HG02759 (cell line): ENCODE measurements around the gene LBX1.

Experiments used
- ATAC-seq: cut with Tn5 transposase; IDR thresholded peaks from one replicate; pipeline ENCODE4 v1.9.1; 2021; ENCODE audit warnings: mild to moderate bottlenecking, moderate library complexity; ENCODE audit not compliant: unreplicated experiment

LBX1 gene

DNA sequence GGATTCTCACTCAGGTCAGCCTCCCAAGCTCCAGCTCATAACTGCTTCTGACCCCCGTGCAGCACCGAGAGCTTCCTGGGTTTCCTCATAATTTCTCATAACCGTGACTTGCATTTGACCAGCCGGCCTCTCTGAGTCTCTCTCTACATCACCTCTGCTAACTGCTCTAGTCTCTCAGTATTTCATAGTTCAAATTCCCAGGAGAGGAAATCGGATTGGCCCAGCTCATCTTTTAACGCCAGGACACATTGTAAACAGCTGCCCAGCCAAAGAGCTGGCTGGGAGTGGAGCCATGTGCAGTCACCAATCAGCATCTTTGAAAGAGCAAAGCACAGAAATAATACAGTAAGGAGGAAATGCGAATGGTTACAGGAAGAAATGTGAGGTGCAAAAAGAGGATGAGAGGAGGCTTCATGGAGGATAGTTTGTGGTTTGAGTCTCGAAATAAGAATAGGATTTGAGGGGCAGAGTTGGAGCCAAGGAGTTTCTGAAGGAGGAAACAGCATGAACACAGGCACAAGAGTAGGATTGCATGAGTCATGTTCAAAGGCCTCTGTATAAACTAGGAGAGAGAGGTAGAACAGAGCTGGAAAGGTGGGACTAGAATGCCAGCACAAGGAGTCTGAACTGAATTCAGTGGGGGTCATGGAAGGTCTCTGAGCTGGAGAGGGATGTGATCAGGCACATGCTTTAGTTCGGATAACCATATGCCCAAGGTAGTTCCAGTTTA, 15.2 kb upstream of the LBX1 start:
- ATAC-seq: no peak

DNA sequence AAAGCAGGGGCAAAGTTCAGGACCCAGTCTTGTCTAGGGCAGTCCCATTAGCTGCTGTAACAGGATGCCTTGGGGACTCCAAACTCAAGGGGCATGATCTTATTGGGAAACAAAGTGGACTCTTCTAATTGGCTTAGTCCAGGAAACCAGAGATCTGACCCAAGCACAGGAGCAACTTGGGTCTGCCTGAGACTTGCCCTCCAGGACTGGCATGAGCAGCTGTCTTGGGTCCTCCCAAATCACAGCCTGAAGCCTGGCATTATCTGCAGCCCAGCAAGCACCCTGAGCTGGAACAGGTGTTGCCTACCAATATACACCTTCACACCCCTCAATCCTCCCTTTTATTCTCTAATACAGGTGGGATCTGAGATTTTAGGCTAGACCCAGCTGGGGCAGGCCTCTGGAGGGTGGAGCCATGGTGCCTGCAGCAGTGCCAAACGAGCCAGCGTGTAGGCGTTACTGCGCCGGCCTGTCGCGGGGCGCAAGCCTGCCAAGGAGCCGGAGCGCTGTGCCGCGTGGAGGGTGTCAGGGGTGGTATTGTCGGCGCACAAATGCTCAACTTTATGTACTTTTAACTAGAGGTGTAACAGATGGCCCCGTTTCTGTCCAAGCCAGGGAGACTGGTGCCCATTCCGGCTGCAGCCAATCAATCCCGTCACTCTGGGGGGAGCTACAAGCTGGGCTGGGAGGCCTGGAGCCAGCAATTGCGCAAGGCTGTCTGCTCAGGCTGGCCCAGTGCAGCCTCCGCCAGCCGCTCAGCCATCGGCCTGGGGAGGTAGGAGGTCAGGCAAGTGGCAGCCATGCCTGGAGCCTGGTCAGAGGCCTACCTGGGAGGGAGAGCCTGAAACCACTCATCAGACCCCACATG, 12.8 kb upstream of the LBX1 start:
- ATAC-seq: no peak

GRCh38 chr10:101238732-101239105, 9.5 kb upstream of the LBX1 start:
- ATAC-seq: no peak

- no peak for ATAC-seq
Measured at GRCh38 chr10:101237982-101238731, 8.9 kb upstream of the LBX1 start.

GRCh38 chr10:101237081-101237981, 8.1 kb upstream of the LBX1 start:
- no peak for ATAC-seq

GRCh38 chr10:101236376-101237080, 7.3 kb upstream of the LBX1 start:
- no peak for ATAC-seq

GRCh38 chr10:101235766-101236165, 6.5 kb upstream of the LBX1 start:
- ATAC-seq: no peak

- no peak for ATAC-seq
Measured at GRCh38 chr10:101234333-101234732, 5.1 kb upstream of the LBX1 start.

DNA sequence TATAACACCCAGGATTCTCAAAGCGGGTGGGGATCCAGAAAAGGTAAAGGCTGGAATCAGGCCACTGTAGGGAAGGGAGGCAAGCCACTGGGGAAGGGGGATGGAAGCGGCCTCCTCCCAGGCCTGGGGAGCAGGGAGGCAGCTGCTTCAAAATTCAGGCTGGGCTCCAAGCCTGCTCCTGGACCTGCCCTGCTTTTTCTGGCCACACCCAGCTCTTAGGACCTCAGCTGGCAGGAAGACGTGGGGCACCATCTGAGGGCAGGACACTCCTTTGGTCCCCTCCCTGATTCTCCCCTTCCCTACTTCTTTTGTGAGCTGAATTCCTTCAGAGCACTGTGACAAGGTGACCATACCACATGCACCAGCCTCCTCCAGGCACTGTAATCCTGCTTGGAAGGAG, 4.6 kb upstream of the LBX1 start:
- no peak for ATAC-seq

GRCh38 chr10:101233443-101233842, 4.2 kb upstream of the LBX1 start:
- no peak for ATAC-seq

GRCh38 chr10:101231912-101232689, 2.8 kb upstream of the LBX1 start:
- no peak for ATAC-seq

- ATAC-seq: no peak
Measured at GRCh38 chr10:101231092-101231491, 1.8 kb upstream of the LBX1 start.

DNA sequence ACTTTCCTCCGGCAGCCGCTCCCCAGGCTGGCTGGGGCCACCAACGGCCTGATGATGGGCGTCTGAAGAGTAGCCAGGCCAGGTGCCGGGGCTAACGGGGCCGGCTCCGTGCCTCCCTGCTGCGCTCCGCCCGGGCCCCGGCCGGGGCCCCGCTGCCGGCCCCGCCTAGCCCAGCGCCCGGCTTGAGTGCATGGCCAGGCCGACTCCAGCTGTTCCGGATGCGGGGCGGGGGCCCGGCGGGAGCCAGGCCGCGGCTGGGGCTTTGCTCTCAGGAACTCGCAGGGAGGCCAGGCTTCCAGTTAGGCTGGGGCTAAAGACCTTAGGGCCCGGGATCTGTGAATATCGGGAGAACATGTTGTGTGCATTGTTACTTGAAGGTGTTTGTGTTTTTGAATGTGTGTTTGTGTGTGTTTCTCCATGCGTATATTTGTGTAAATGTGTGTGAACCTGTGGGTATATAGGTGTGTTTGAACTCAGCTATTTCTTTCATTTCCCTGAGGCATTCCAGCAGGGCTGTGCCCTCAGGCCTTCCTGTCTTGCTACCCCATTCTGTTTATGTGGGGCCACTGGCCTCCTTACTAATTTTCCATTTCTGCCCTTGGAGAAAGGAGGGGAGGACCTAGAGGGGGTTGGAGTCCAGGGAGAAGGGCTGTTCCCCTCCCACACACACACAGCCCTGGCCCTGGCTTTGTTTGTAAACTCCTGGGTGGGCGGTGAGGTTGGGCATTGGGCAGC, 1.1 kb upstream of the LBX1 start:
- ATAC-seq: no peak

DNA sequence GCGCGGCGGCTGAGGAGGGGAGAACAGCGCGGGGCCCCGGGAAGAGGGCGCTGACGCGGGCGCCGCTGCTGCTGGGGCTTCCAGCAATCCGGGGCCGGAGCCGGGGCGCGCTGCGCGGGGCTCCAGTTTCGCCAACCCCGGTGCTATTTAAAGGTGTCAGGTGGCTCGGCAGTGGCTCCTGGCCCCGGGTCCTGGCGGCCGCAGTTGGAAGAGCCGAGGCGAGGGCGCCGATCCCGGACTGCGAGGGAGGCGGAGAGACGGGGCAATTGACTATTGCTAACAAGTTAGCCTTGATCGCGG, 347 bp downstream of the LBX1 start:
- no peak for ATAC-seq

- no peak for ATAC-seq
Measured at GRCh38 chr10:101228153-101228965, 904 bp downstream of the LBX1 start.

- ATAC-seq: no peak
Measured at GRCh38 chr10:101227429-101228152, 1.7 kb downstream of the LBX1 start.
